DOHH2 (cell line): ENCODE measurements around the gene NOL4L.

Experiments
- H3F3A ChIP-seq: fragments of 200-600 bp; sonication (generic), shearing (Covaris generic); 2 replicates; pipeline ENCODE4 v1.6.0; 2016; ENCODE audit warnings: antibody characterized with exemption, mild to moderate bottlenecking; ENCODE audit not compliant: control insufficient read depth, insufficient read depth
- H3K27ac ChIP-seq: fragments of 200-600 bp; sonication (generic); 2 replicates; pipeline ENCODE4 v1.5.1; 2014; ENCODE audit warnings: low read depth, mild to moderate bottlenecking, low read length, moderate library complexity
- H3K27me3 ChIP-seq: fragments of 200-600 bp; sonication (generic); 2 replicates; pipeline ENCODE4 v1.6.1; 2014; ENCODE audit warnings: mild to moderate bottlenecking, low read length, mixed read lengths; ENCODE audit not compliant: control insufficient read depth
- H3K36me3 ChIP-seq: fragments of 200-600 bp; sonication (generic); 2 replicates; pipeline ENCODE4 v1.6.1; 2014; ENCODE audit warnings: mild to moderate bottlenecking, low read length, moderate library complexity, mixed read lengths; ENCODE audit not compliant: control insufficient read depth
- H3K4me1 ChIP-seq: fragments of 200-600 bp; sonication (generic); 2 replicates; pipeline ENCODE4 v1.6.1; 2014; ENCODE audit warnings: mild to moderate bottlenecking, low read length, mixed read lengths; ENCODE audit not compliant: control insufficient read depth
- H3K4me2 ChIP-seq: fragments of 200-600 bp; sonication (generic); 2 replicates; pipeline ENCODE4 v1.6.0; 2014; ENCODE audit warnings: mild to moderate bottlenecking, low read length, moderate library complexity
- H3K4me3 ChIP-seq: fragments of 200-600 bp; sonication (generic); 2 replicates; pipeline ENCODE4 v1.5.1; 2014; ENCODE audit warnings: mild to moderate bottlenecking, low read length, mixed read lengths
- H3K79me2 ChIP-seq: fragments of 200-600 bp; sonication (generic); 2 replicates; pipeline ENCODE4 v1.6.1; 2014; ENCODE audit warnings: mild to moderate bottlenecking, low read length, mixed read lengths; ENCODE audit not compliant: control insufficient read depth
- H3K9me2 ChIP-seq: fragments of 200-600 bp; sonication (generic); replicated peaks from 2 replicates; pipeline ENCODE4 v1.6.1; 2014; ENCODE audit warnings: mild to moderate bottlenecking, low read length, mixed read lengths; ENCODE audit not compliant: control insufficient read depth
- H3K9me3 ChIP-seq: fragments of 200-600 bp; sonication (generic); 2 replicates; pipeline ENCODE4 v1.6.1; 2014; ENCODE audit warnings: antibody characterized with exemption, low read length, mixed read lengths; ENCODE audit not compliant: control insufficient read depth, insufficient read depth
- H4K20me1 ChIP-seq: fragments of 200-600 bp; sonication (generic); 2 replicates; pipeline ENCODE4 v1.6.0; 2014; ENCODE audit warnings: low read depth, mild to moderate bottlenecking, antibody characterized with exemption, low read length, moderate library complexity; ENCODE audit not compliant: control insufficient read depth, insufficient read depth
- CTCF ChIP-seq: fragments of 200-600 bp; sonication (generic); IDR thresholded peaks from one replicate; pipeline ENCODE4 v1.5.1; 2014; ENCODE audit warnings: antibody characterized with exemption, mild to moderate bottlenecking, low read depth, low read length; ENCODE audit not compliant: poor library complexity, severe bottlenecking
- EZH2phosphoT487 ChIP-seq: fragments of 200-600 bp; sonication (generic); IDR thresholded peaks from 2 replicates; pipeline ENCODE4 v1.6.1; 2017; ENCODE audit warnings: borderline replicate concordance, mild to moderate bottlenecking, antibody characterized with exemption, low read length, moderate library complexity, mixed read lengths

NOL4L gene

DNA sequence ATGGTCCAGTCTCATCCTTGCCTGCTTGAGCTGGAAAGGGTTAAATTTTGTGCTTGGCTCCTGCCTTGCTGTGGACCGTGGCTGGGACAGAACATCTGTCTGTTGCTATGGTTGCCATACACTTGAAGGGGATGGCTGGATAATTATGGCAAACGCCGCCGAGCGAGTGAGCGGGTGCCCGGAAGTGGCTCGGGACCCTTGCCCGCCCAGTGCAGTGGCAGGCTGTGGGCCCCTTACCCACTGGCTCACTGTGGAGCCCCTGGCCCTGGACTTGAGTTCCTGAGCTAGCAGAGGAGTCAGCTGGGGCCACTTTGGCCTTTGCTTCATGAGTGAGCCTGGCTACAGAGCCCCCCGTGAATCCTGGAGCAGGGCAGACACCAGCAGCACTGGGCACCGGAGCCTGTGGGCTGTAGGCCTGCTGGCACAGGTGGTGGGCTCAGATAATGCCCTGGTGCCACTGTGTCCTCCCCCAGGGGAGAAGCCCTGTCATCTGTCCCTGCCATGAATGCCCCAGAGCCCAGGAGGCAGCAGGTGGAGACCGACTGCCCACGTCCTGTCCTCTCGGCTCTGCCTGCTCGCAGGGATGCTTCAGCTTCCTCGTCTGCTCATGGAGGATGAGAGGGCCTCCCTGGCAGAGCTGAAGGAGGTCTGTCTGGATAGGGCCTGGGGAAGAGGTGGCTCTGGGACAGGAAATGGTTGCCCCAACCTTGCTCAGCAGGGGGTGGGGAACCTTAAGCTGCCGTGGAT is 25.5 kb upstream of the NOL4L start:
- Histone ChIP-seq H3K4me3 (no peak overlapping the region), H3K4me1 (no peaks in the 10 kb centered on the region; the same call in none of the 2 replicates), H3K4me2 (no peak overlapping the region), H3K27ac (no peak overlapping the region), H3K79me2 (no peaks in the 10 kb centered on the region), H3K36me3 (no peaks in the 10 kb centered on the region), H3K9me2 (no peaks in the 10 kb centered on the region), H3F3A (no peaks in the 10 kb centered on the region), H4K20me1 (no peaks in the 10 kb centered on the region), H3K9me3 (no peaks in the 10 kb centered on the region), H3K27me3 (peaks cover 4% of the 10 kb centered on the region; the same call in 1 of the 2 replicates)
- TF ChIP-seq CTCF (no peak), EZH2phosphoT487 (no peak)

GRCh38 chr20:32609993-32610392 is 24.9 kb upstream of the NOL4L start:
- H3K4me3 ChIP-seq: no peak overlapping the region
- no peak for TF ChIP-seq EZH2phosphoT487
- no peak for TF ChIP-seq CTCF
- H3K27ac ChIP-seq: no peak overlapping the region
- H3K4me1 ChIP-seq: no peaks in the 10 kb centered on the region; the same call in none of the 2 replicates
- no peaks in the 10 kb centered on the region for H4K20me1 ChIP-seq
- H3K79me2 ChIP-seq: no peaks in the 10 kb centered on the region
- peaks cover 4% of the 10 kb centered on the region; the same call in 1 of the 2 replicates for H3K27me3 ChIP-seq
- no peaks in the 10 kb centered on the region for H3F3A ChIP-seq
- no peaks in the 10 kb centered on the region for H3K9me2 ChIP-seq
- H3K4me2 ChIP-seq: no peak overlapping the region
- no peaks in the 10 kb centered on the region for H3K9me3 ChIP-seq
- H3K36me3 ChIP-seq: no peaks in the 10 kb centered on the region

GRCh38 chr20:32609111-32609773 is 24.1 kb upstream of the NOL4L start:
- H3K9me3 ChIP-seq: no peaks in the 10 kb centered on the region
- no peak overlapping the region for H3K4me3 ChIP-seq
- H3K36me3 ChIP-seq: no peaks in the 10 kb centered on the region
- H4K20me1 ChIP-seq: no peaks in the 10 kb centered on the region
- no peak overlapping the region for H3K4me2 ChIP-seq
- H3K4me1 ChIP-seq: no peaks in the 10 kb centered on the region; the same call in none of the 2 replicates
- no peaks in the 10 kb centered on the region for H3K79me2 ChIP-seq
- H3F3A ChIP-seq: no peaks in the 10 kb centered on the region
- no peak overlapping the region for H3K27ac ChIP-seq
- peaks cover 4% of the 10 kb centered on the region; the same call in 1 of the 2 replicates for H3K27me3 ChIP-seq
- TF ChIP-seq CTCF (no peak), EZH2phosphoT487 (no peak)
- no peaks in the 10 kb centered on the region for H3K9me2 ChIP-seq
